HEK293 (cell line): Measurements from ENCODE around the gene CAPSL.

Experiments used
- ATF2 ChIP-seq: fragments of 450-650 bp; formaldehyde crosslinking; IDR thresholded peaks from 2 replicates; pipeline ENCODE4 v1.5.1; 2016; ENCODE audit warnings: missing biosample characterization, missing genetic modification characterization, low read depth
- CTCF ChIP-seq: fragments of 450-650 bp; formaldehyde crosslinking; IDR thresholded peaks from 2 replicates; pipeline ENCODE4 v1.5.1; 2016; ENCODE audit warnings: missing biosample characterization, missing genetic modification characterization
- GLIS1 ChIP-seq: fragments of 450-650 bp; formaldehyde crosslinking; IDR thresholded peaks from 2 replicates; pipeline ENCODE4 v1.5.1; 2016; ENCODE audit warnings: missing biosample characterization, missing genetic modification characterization
- REST ChIP-seq: fragments of 450-650 bp; formaldehyde crosslinking; IDR thresholded peaks from 2 replicates; pipeline ENCODE4 v1.5.1; 2016; ENCODE audit warnings: missing biosample characterization, missing genetic modification characterization
- SP2 ChIP-seq: fragments of 450-650 bp; formaldehyde crosslinking; IDR thresholded peaks from 2 replicates; pipeline ENCODE4 v1.5.1; 2016; ENCODE audit warnings: missing biosample characterization, missing genetic modification characterization
- TCF7L2 ChIP-seq: IDR thresholded peaks from 2 replicates; pipeline ENCODE4 v1.6.1; 2011; ENCODE audit warnings: low read depth, mild to moderate bottlenecking, inconsistent platforms, low read length, moderate library complexity, borderline replicate concordance
- ZBTB49 ChIP-seq: fragments of 450-650 bp; formaldehyde crosslinking; IDR thresholded peaks from 2 replicates; pipeline ENCODE4 v1.5.1; 2016; ENCODE audit warnings: missing biosample characterization, missing genetic modification characterization, low read depth
- ZFP37 ChIP-seq: fragments of 450-650 bp; formaldehyde crosslinking; IDR thresholded peaks from 2 replicates; pipeline ENCODE4 v1.5.1; 2016; ENCODE audit warnings: missing biosample characterization, missing genetic modification characterization
- ZNF16 ChIP-seq: fragments of 450-650 bp; formaldehyde crosslinking; IDR thresholded peaks from 2 replicates; pipeline ENCODE4 v1.5.1; 2016; ENCODE audit warnings: low read depth, missing biosample characterization, missing genetic modification characterization
- ZNF214 ChIP-seq: fragments of 450-650 bp; formaldehyde crosslinking; IDR thresholded peaks from 2 replicates; pipeline ENCODE4 v1.5.1; 2017; ENCODE audit warnings: missing biosample characterization, mild to moderate bottlenecking, missing genetic modification characterization, borderline replicate concordance
- ZNF266 ChIP-seq: fragments of 450-650 bp; formaldehyde crosslinking; IDR thresholded peaks from 2 replicates; pipeline ENCODE4 v1.5.1; 2016; ENCODE audit warnings: missing biosample characterization, missing genetic modification characterization, low read depth
- ZNF529 ChIP-seq: fragments of 450-650 bp; formaldehyde crosslinking; IDR thresholded peaks from 2 replicates; pipeline ENCODE4 v1.5.1; 2017; ENCODE audit warnings: missing genetic modification characterization, missing biosample characterization; ENCODE audit not compliant: insufficient replicate concordance
- ZNF776 ChIP-seq: fragments of 450-650 bp; formaldehyde crosslinking; IDR thresholded peaks from 2 replicates; pipeline ENCODE4 v1.5.0; 2017; ENCODE audit warnings: missing biosample characterization, missing genetic modification characterization, borderline replicate concordance

- TF ChIP-seq CTCF (tag by site-specific recombination), result no peak
- TF ChIP-seq SP2, result no peak
- no peak for TF ChIP-seq GLIS1 (tag by site-specific recombination)
- no peak for TF ChIP-seq ZFP37
- TF ChIP-seq ZNF266 (tag by site-specific recombination), result no peak
- TF ChIP-seq ZNF529, result no peak
- no peak for TF ChIP-seq ZNF214 (tag by site-specific recombination)
- TF ChIP-seq ATF2 (tag by site-specific recombination), result no peak
- no peak for TF ChIP-seq TCF7L2
- no peak for TF ChIP-seq ZBTB49 (tag by site-specific recombination)
- no peak for TF ChIP-seq ZNF16
- no peak for TF ChIP-seq REST (tag by site-specific recombination)
- TF ChIP-seq ZNF776, result no peak
Observed at GRCh38 chr5:35903631-35904203, 34.7 kb downstream of the CAPSL start.
